ENCODE data around the gene KRABD2.
"Not testable (repeated sequence)": the region's sequence is repeated elsewhere in the genome, so short reads cannot be mapped to it uniquely, and the experiment has no call there.

The KRABD2 gene

DNA sequence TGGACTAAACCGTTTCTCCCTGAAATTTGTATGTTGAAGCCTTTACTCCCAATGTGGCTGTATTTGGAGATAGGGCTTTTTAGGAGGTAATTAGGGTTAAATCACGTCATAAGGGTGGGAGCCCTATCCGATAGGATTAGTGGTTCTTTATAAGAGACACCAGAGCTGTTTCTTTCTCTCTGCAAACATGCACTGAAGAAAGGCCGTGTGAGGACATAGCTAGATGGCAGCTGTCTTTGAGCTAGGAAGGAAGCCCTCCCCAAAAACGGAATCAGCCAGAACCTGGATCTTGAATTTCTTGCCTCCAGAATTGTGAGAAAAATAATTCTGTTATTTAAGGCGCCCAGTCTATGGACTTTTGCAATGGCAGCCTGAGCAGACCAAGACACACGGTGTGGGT is 22.8 kb downstream of the KRABD2 start:
- Histone ChIP-seq H3K9me3 (ENCODE audit: control extremely low read depth in 1 of 3, control insufficient read depth in 2 of 3, insufficient read depth in 1 of 3, low read length in 2 of 3) (no peaks in the 10 kb centered on the region), H2AFZ (ENCODE audit: insufficient read depth, low read depth, low read length, poor library complexity, severe bottlenecking) (no peak overlapping the region), H3K9ac (ENCODE audit: low read length) (no peak overlapping the region), H3K4me3 (ENCODE audit: control extremely low read depth in 1 of 5, extremely low read depth in 1 of 5, insufficient read depth in 1 of 5, low read depth in 2 of 5, low read length in 4 of 5) (no peak overlapping the region), H3K27me3 (replicated peaks in 1 of 4; ENCODE audit: control extremely low read depth in 1 of 4, control insufficient read depth in 3 of 4, insufficient read depth in 4 of 4, low read length in 3 of 4) (no peaks in the 10 kb centered on the region), H3K4me2 (replicated peaks; ENCODE audit: low read depth, low read length, poor library complexity, severe bottlenecking) (no peak overlapping the region), H3K27ac (ENCODE audit: low read length in 2 of 2) (no peak overlapping the region), H3K79me2 (ENCODE audit: control insufficient read depth, insufficient read depth, low read length) (no peaks in the 10 kb centered on the region), H3K4me1 (ENCODE audit: control insufficient read depth in 2 of 2, insufficient read depth in 2 of 2, low read length in 2 of 2) (no peaks in the 10 kb centered on the region), H3K36me3 (replicated peaks in 1 of 2; ENCODE audit: control extremely low read depth in 1 of 2, control insufficient read depth in 1 of 2, extremely low read depth in 1 of 2, insufficient read depth in 2 of 2, low read length in 1 of 2) (no peaks in the 10 kb centered on the region), H4K20me1 (ENCODE audit: control insufficient read depth, insufficient read depth, low read length, poor library complexity, severe bottlenecking) (no peaks in the 10 kb centered on the region)
- no peak for DNase-seq
- no peak overlapping the region for H3K4me3 Mint-ChIP-seq
- H3K27ac Mint-ChIP-seq: no peak overlapping the region
- no peaks in the 10 kb centered on the region for H3K4me1 Mint-ChIP-seq
- peaks cover 18% of the 10 kb centered on the region for H3K27me3 Mint-ChIP-seq
- 90% methylated on average over 4 of the region's 7 CpGs for WGBS (ENCODE audit: insufficient coverage)
- CTCF ChIA-PET: no interaction called here
- no peak for ATAC-seq (ENCODE audit: low read depth)
- intact Hi-C loops (cut with micrococcal nuclease): no loop called here
- POLR2A ChIA-PET: no interaction called here
- no peak for TF ChIP-seq EZH2 (IDR thresholded peaks at IDR 0.05; ENCODE audit: borderline replicate concordance, insufficient read depth, low read depth, low read length, poor library complexity, severe bottlenecking)
- TF ChIP-seq, protein P1, sequence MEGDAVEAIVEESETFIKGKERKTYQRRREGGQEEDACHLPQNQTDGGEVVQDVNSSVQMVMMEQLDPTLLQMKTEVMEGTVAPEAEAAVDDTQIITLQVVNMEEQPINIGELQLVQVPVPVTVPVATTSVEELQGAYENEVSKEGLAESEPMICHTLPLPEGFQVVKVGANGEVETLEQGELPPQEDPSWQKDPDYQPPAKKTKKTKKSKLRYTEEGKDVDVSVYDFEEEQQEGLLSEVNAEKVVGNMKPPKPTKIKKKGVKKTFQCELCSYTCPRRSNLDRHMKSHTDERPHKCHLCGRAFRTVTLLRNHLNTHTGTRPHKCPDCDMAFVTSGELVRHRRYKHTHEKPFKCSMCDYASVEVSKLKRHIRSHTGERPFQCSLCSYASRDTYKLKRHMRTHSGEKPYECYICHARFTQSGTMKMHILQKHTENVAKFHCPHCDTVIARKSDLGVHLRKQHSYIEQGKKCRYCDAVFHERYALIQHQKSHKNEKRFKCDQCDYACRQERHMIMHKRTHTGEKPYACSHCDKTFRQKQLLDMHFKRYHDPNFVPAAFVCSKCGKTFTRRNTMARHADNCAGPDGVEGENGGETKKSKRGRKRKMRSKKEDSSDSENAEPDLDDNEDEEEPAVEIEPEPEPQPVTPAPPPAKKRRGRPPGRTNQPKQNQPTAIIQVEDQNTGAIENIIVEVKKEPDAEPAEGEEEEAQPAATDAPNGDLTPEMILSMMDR (IDR thresholded peaks at IDR 0.05): no peak
- no peaks in the 10 kb centered on the region for H3K9me3 Mint-ChIP-seq (ENCODE audit: insufficient read depth)

DNA sequence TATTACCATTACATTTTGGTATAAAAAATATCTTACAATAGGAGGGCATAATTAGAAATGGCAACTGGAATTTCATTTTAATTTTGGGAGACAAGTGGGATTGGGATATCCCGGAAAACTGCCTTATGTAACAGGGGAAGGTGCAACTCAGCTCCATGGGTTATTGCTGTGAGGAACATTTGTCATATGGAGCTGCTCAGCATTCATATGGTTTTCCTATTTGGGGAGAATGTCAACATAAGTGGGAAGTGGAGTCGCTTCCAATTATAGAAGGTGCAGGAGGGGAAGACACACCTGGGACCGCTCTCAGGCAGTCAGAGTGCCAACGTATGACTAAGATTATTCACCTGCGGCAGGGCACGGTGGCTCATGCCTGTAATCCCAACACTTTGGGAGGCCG is 26.2 kb downstream of the KRABD2 start:
- Histone ChIP-seq H3K27ac (ENCODE audit: low read length in 2 of 2) (no peak overlapping the region), H3K9ac (ENCODE audit: low read length) (no peak overlapping the region), H3K4me1 (ENCODE audit: control insufficient read depth in 2 of 2, insufficient read depth in 2 of 2, low read length in 2 of 2) (no peaks in the 10 kb centered on the region), H3K79me2 (ENCODE audit: control insufficient read depth, insufficient read depth, low read length) (no peaks in the 10 kb centered on the region), H3K4me2 (replicated peaks; ENCODE audit: low read depth, low read length, poor library complexity, severe bottlenecking) (no peak overlapping the region), H3K9me3 (ENCODE audit: control extremely low read depth in 1 of 3, control insufficient read depth in 2 of 3, insufficient read depth in 1 of 3, low read length in 2 of 3) (no peaks in the 10 kb centered on the region), H2AFZ (ENCODE audit: insufficient read depth, low read depth, low read length, poor library complexity, severe bottlenecking) (no peak overlapping the region), H4K20me1 (ENCODE audit: control insufficient read depth, insufficient read depth, low read length, poor library complexity, severe bottlenecking) (no peaks in the 10 kb centered on the region), H3K36me3 (replicated peaks in 1 of 2; ENCODE audit: control extremely low read depth in 1 of 2, control insufficient read depth in 1 of 2, extremely low read depth in 1 of 2, insufficient read depth in 2 of 2, low read length in 1 of 2) (no peaks in the 10 kb centered on the region), H3K4me3 (ENCODE audit: control extremely low read depth in 1 of 5, extremely low read depth in 1 of 5, insufficient read depth in 1 of 5, low read depth in 2 of 5, low read length in 4 of 5) (no peak overlapping the region), H3K27me3 (replicated peaks in 1 of 4; ENCODE audit: control extremely low read depth in 1 of 4, control insufficient read depth in 3 of 4, insufficient read depth in 4 of 4, low read length in 3 of 4) (peaks cover 0 to 5% (median 2%) of the 10 kb centered on the region in 4 experiments)
- POLR2A ChIA-PET: no interaction called here
- TF ChIP-seq, protein P1 (IDR thresholded peaks at IDR 0.05): no peak
- TF ChIP-seq EZH2 (IDR thresholded peaks at IDR 0.05; ENCODE audit: borderline replicate concordance, insufficient read depth, low read depth, low read length, poor library complexity, severe bottlenecking): no peak
- no peaks in the 10 kb centered on the region for H3K4me1 Mint-ChIP-seq
- CTCF ChIA-PET: no interaction called here
- H3K27me3 Mint-ChIP-seq: peaks cover 36% of the 10 kb centered on the region
- WGBS (ENCODE audit: insufficient coverage): 96% methylated on average over 3 of the region's 7 CpGs
- no peak for ATAC-seq (ENCODE audit: low read depth)
- DNase-seq: no peak
- no peak overlapping the region for H3K27ac Mint-ChIP-seq
- no peaks in the 10 kb centered on the region for H3K9me3 Mint-ChIP-seq (ENCODE audit: insufficient read depth)
- H3K4me3 Mint-ChIP-seq: no peak overlapping the region
- intact Hi-C loops (cut with micrococcal nuclease): no loop called here

DNA sequence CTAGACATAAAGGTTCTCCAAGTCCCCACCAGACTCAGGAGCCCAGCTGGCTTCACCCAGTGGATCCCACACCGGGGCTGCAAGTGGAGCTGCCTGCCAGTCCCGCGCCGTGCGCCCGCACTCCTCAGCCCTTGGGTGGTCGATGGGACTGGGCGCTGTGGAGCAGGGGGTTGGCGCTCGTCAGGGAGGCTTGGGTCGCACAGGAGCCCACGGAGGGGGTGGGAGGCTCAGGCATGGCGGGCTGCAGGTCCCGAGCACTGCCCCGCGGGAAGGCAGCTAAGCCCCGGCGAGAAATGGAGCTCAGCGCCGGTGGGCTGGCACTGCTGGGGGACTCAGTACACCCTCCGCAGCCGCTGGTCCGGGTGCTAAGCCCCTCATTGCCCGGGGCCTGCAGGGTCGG is 29.5 kb downstream of the KRABD2 start:
- WGBS (ENCODE audit: insufficient coverage): 55% methylated on average over 15 of the region's 25 CpGs
- not testable (repeated sequence) for H3K27ac Mint-ChIP-seq; H3K9me3 ChIP-seq (ENCODE audit: control extremely low read depth in 1 of 3, control insufficient read depth in 2 of 3, insufficient read depth in 1 of 3, low read length in 2 of 3)

More for the DNA sequence above, 29.5 kb downstream of the KRABD2 start:
- H3K4me1 Mint-ChIP-seq; H2AFZ ChIP-seq (ENCODE audit: insufficient read depth, low read depth, low read length, poor library complexity, severe bottlenecking); POLR2A ChIA-PET; DNase-seq; H3K4me2 ChIP-seq (replicated peaks; ENCODE audit: low read depth, low read length, poor library complexity, severe bottlenecking); H3K9ac ChIP-seq (ENCODE audit: low read length); H3K79me2 ChIP-seq (ENCODE audit: control insufficient read depth, insufficient read depth, low read length); H3K36me3 ChIP-seq (replicated peaks in 1 of 2; ENCODE audit: control extremely low read depth in 1 of 2, control insufficient read depth in 1 of 2, extremely low read depth in 1 of 2, insufficient read depth in 2 of 2, low read length in 1 of 2); CTCF ChIA-PET; H3K4me3 Mint-ChIP-seq; H3K27me3 ChIP-seq (replicated peaks in 1 of 4; ENCODE audit: control extremely low read depth in 1 of 4, control insufficient read depth in 3 of 4, insufficient read depth in 4 of 4, low read length in 3 of 4); H3K4me1 ChIP-seq (ENCODE audit: control insufficient read depth in 2 of 2, insufficient read depth in 2 of 2, low read length in 2 of 2); H4K20me1 ChIP-seq (ENCODE audit: control insufficient read depth, insufficient read depth, low read length, poor library complexity, severe bottlenecking); H3K9me3 Mint-ChIP-seq (ENCODE audit: insufficient read depth); ATAC-seq (ENCODE audit: low read depth); intact Hi-C loops (cut with micrococcal nuclease); H3K4me3 ChIP-seq (ENCODE audit: control extremely low read depth in 1 of 5, extremely low read depth in 1 of 5, insufficient read depth in 1 of 5, low read depth in 2 of 5, low read length in 4 of 5); H3K27ac ChIP-seq (ENCODE audit: low read length in 2 of 2): not testable (repeated sequence)
- peaks cover 28% of the 10 kb centered on the region for H3K27me3 Mint-ChIP-seq

All from B cell (primary cell).